Activated gamma-delta T cell treated with anti-CD3 and anti-CD28 coated beads, Interleukin-2, amount 50 U/mL, for 16 hours (primary cell): ENCODE results near the gene TSPAN17.
"Not testable (repeated sequence)": the region's sequence is repeated elsewhere in the genome, so short reads cannot be mapped to it uniquely, and the experiment has no call there.

Experiments used
- DNase-seq: peaks from one replicate; pipeline ENCODE4 v3.0.0-alpha.2; 2020; ENCODE audit warnings: low read depth

Gene TSPAN17

DNA sequence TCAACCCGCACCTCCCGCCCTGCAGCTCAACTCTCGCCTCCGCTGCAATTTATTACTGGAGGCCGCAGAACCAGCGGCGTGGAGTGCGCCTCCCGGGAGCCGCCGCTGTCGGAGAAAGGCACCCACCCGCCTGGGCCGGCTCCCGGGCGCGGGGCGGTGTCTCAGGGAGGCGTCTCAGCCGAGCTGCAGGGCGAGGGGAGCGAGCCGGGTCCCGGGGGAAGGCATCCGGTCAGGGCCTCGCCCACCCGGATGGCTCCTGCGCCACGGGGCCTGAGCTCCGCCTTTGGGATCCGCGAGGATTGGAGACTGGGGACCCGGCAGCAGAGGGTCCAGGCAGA, 32.9 kb downstream of the TSPAN17 start:
- DNase-seq = no peak

DNA sequence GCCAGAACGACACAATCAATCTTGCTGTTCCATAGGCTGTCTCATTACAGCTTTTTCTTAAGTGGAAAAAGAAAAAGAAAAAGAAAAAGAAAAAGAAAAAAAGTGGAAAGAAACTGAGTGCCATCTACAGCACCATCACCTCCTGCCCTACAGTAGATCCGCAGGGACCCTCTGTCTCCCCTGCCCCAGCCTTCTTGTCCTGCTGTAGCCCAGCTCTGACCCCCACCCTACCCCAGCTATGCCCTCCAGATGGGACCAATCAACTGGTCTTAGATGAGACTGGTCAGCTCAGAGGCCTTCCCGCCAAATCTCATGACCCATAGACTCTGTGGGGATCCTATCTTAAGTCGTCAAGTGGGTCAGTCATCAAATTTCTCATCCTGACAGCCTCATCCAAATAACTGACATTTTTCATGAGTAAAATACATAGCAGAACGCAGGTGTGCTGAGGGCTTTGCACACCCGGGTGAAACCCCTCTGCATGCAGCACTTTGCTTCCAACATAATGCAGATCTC, 34.8 kb downstream of the TSPAN17 start:
- DNase-seq = no peak

DNA sequence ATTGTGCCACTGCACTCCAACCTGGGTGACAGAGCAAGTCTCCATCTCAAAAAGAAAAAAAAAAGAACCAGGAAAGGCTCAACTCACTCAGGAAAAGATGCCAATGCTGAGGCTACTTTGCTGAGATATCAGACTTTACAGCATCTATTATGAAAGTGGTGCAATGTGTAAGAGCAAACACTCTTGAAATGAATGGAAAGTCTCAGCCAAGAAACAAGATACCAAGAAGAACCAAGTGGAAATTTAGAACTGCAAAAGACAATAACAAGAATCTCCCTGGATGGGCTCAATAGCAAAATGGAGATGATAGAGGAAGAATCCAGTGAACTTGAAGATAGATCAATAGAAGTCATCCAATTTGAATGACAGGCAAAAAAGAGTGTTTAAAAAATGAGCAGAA, 37.7 kb downstream of the TSPAN17 start:
- no peak for DNase-seq

DNA sequence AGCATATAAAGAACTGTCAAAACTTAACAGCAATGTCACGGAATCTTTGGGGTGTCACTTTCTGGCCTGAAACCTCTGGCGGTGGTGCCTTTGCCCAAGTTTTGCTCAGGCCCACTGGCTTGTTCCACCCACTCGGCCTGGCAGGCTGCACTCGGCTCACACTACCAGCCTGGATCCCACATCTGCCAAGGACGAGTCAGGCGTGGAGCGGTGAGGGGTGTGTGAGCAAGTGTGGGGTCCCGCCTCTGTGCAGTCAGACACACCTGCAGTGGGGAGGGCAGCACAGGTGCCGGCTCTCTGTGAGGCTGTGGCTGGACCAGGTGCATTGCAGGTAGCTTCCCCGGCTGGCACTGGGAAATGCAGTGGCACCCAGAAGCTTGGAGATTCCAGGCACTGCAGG, 40.0 kb downstream of the TSPAN17 start:
- DNase-seq = no peak

DNA sequence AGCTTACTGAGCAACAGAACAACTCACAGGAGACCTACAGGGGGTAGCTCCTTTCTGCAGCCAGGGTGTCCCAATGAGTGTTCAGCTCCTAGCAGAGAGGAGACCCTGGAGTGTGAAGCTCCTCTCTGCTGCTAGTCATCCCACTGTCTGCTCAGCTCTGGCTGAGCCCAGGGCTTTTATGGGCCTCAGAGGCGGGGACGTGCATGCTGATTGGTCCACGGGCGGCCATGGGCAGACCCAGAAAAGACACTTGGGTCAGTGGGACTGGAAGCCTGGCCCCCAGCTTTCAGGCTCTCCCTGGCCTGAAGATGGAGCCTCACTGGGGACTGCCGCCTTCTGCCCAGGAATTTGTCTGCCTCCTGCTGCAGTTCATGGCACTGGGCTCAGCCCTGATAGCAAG, 40.6 kb downstream of the TSPAN17 start:
- no peak for DNase-seq

DNA sequence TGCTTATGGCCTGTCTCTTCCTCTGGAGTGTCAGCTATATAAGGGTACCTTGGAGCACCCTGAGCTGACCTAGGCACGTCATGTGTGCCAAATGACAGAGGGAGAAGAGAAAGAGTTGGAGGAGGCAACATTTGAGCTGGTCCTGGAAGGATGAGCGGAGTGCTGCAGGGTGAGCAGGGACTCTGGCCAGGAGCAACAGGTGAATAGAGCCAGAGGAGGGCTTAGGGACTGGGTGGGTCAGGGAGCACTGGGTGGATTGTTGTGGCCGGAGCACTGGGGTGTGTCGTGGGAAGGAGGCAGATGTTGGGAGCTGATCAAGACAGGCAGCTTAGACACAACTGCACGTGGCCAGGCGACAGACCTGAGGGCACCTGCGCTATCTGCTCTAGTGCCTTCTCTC, 43.6 kb downstream of the TSPAN17 start:
- DNase-seq = no peak

DNA sequence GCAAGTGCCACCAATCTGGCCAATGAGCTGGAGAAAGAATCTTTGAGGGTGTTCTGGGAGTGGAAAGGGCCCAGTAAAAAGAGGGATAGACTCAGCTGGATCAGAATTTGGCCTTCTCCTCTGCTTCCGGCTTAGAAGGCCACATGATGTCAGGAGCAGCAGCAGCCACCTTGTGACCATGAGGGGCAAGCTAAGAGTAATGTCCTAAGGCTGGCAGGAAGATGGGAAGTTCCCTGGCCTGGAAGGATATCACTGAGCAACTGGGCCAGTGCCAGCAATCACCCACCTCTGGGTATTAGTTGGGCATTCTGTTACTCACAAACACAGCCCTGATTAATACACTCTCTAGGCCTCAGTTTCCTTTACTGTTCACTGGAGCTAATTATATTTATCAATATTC, 44.2 kb downstream of the TSPAN17 start:
- DNase-seq = no peak

DNA sequence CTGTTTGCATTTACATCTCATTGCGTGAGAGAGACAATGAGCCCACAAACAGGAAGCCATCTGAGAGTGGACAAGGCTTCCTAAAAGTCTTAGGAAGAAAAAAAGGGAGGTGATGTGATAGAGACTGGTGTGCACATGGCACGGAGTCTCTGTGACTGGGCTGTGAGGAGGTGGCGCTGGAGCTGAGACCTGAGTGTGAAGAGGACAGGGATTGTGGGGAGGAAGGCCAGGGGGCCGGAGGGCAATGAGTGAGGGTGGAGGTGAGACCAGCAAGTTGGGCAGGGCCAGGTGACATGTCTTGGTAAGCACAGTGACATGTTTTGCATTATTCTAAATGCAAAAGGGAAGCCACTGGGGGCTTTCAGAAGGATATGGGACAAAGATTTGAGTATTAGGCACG, 45.0 kb downstream of the TSPAN17 start:
- no peak for DNase-seq

DNA sequence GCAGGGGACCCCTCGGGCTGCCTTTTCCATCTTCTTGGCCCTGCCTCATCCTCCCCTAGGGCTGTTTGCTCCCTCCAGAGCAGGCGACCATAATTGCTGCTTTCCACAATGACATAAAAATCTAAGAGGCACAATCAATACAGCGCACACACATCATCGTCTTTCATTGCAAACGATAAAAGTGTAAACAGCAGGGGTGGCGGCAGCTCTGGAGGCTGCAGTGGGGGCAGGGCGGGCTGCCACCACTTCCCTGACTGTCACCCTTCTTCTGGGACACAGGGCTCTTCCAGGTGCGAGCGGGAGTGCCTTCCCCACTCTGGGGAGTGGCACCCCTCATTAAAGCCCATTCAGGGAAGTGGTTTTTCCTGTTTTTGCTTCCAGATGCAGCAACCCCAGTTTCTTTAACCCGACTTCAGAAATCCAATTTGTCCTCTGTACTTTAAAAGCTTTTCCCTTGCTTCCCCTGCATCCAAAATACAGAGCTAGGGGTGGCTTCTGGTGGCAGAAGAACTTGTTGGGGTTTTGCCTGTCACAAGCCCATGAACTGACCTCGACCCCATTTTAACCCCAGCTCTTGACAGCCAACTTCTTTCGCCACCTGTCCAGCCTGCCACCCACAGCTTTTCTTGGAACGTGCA, 45.7 kb downstream of the TSPAN17 start:
- no peak for DNase-seq

DNA sequence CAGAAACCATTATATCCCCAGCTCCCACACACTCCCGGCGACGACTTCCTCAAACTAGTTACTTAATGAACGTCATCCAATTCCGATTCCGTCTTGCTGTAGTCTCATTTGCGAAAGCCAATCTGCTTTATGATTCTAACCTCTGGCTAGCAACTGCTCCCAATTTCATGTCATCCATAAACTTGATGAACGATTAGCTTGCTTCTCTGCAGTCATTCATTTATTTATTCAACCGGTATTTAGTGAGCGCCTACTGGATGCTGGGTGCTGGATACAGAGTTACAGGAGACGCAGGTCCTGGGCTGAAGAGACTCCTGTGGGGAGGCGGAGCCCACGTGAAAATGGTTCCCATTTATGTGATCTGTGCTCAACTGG, 46.2 kb downstream of the TSPAN17 start:
- no peak for DNase-seq

DNA sequence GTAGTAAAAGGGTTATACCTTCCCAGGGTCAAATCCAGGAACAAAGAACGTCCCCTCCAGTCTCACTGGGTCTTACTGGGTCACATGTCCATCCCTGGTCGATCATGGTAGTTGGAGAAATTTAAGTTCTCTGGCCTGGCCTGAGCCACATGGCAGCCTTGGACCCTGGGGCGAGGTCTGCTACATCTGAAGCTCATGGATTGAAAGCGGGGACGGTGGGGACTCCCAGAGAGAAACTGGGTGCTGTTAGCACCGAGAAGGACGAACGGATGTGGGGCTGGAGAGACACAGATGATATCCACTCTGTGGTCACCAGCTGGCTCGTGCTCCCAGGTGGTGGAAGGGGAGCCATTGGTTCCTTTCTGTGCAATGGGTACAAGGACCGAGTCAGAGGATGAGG, 46.9 kb downstream of the TSPAN17 start:
- no peak for DNase-seq

DNA sequence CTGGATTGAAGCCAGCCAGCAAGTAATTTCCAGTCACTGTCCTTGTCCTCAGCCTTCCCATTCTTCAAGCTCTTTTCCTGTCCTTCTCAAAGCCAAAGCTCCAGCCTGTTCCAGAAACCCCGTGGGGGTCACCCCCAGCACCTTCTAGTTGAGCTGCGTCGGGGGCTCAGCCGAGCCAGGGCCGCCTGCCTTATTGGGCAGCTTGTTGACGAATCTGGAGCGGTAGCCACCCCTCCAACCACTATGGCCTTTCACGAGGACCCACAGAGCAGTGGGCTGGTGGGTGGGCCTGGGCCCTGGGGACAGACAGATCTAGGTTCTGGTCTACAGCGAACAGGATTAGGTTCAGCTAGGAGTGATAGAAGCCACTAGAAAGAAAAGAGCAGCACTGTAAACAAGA, 47.3 kb downstream of the TSPAN17 start:
- no peak for DNase-seq

DNA sequence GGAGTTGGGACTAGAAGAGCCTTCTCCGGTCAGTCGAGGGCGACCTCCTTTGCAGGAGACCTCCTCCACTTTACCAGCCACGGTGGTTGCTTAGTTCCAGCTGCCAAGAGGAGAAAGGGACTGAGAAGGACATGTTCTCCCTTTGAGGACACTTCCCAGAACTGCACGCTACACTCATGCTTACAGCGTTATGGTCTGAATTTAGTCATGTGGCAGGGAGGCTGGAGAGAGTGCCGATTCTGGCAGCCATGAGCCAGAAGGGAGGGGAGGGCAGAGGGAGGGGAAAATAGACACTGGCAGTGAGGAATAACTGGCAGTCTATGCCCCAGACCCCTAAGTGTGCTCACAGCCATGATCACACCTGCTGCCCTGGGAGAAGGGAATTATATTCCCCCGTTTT, 47.8 kb downstream of the TSPAN17 start:
- DNase-seq = no peak

DNA sequence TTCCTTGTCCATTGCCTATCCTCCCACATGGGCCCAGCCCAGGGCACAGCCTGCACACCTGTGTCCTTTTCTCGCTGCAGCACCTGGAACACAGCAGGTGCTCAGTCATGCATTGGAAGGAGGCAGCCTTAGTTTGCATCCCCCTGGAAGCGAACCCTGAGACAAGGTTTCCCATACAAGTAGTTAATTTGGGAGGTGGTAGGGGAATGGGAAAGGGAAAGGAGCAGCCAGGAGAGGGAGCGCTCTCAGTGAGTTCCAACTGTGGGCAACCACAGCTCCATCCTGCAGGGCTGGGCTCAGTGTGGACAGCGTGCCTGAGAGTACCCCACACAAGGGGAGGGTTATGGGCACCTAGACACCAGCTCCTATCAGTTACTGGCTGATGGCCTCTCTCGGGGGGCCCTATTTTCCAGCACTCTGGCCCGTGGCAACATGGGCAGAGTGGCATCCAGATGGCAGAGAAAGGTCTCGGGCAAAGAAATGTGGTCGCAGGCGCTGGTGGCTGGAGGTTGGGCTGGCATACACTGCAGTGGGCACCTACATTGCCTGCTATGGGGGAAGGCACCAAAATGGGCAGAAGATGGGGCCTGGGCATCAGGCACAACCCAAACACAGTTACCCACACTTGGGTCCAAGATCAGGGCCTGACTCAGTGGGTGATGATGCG, 50.1 kb downstream of the TSPAN17 start:
- no peak for DNase-seq

DNA sequence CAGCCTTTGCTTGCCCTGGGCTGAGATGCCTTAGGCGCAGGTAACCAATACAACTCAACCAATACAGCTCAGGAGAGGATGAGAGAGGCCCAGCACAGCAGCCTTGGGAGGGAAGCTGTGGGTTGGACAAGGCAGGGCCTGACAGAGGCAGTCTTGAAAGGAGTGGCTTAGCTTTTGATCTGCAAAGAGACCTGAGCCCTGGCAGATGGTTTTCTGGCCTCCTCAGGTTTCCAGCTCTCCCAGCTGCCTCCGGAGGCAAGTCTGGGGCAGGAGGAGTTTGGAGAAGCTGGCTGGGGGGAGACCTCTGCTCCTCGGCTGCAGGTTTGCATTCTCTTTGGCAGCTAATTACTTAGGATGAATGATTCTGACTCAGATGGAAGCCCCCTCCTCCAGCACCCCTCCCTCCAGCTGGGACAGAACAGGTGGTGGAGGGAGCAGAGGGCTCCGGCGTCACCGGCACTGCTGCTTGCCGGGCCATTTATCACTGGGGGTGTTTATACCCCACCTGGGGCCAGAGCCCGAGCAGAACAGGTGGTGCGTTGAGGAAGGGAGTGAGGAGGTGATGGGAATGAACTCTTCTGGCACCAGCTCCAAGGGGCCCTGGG, 50.8 kb downstream of the TSPAN17 start:
- no peak for DNase-seq

DNA sequence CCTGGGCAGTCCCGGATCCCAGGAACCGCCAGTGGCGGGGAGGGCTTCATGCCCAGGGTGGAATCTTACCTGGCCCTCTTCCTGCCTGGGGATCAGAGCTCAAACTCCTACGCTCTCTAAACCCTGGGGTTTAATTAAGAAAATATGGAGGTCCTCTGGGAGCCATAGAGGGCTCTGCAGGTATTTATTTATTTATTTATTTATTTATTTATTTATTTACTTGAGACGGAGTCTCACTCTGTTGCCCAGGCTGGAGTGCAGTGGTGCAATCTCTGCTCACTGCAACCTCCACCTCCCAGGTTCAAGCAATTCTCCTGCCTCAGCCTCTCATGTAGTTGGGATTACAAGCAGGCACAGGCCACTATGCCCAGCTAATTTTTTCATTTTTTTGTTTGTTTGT, 52.2 kb downstream of the TSPAN17 start:
- not testable (repeated sequence) for DNase-seq

DNA sequence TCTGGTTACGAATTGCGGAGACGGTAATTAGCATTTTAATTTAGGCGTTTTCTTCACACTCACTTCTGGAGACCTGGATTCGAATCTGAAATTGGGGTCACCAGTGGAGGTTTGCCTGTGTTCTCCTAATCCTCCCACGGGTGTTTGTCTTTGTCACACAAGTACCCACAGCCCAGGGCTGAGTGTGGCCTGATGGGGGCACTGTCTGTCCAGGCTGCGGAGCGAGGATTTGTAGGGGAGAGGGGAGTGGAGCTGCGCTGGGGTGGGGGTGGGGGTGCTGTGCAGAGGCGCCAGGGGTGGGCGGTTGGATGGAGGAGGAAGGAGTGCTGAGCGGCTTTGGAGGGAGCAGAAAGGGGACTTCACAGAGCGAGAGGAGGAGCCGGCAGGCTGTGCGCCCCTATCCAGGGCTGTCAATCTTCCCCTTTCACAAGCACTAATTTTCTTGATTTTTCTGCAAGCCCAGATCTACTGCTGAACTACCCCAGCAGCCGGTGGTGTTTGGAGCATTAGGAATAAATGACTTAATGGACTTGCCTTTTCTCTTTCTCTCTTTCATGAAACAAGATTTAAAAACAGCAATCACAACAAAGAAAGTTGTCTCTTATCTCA, 53.1 kb downstream of the TSPAN17 start:
- no peak for DNase-seq

DNA sequence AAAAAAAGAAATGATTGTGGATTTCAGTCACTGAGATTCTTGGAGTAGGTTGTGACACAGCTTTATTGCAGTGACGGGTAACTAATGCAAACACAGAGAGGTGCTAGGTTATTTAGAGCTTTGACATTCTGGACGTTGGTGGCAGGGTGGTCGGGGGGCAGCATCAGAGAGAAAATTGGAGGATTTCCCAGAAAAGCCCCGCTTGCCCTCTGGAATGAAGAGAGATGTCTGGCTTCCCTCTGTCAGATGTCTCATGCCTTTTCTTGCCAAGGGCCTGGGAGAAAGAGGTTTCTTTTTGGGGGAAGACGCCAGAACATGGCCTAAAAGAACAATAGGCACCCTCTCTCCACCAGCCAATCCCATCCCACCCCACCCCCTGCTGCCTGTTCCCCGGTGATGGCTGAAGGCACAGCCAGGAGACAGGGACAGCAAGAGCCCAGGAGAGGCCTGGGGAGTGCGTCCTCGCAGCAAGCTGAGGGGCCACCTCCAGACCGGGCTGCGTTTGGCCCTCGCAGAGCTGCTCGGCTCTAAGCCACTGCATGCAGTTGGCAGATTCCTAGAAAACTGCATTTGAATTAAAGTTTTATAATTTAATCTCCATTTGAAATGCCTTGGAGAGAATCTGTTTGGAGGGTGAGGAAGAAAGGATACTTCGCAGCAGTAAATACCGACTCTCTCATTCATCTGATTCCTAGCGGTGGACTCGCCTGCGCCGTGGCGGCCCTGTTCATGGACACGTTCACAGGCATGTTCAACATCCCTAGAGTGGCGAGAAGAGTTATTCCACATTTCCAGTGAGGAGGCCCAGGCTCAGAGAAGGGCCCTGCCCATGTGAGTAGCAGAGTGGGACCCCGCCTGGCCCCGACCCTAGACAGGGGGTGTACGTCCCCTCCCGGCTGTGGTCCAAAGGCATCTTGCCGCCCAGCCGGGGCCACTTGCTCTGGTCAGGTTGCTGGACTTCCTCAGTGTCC, 55.7 kb downstream of the TSPAN17 start:
- no peak for DNase-seq

DNA sequence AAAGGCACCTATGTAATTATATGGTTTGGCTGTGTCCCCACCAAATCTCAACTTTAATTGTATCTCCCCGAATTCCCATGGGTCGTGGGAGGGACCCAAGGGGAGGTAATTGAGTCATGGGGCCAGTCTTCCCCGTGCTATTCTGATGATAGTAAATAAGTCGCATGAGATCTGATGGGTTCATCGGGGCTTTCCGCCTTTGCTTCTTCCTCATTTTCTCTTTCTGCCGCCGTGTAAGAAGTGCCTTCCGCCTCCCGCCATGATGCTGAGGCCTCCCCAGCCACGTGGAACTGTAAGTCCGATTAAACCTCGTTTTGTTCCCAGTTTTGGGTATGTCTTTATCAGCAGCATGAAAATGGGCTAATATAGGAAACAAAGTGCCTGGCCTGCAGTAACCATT, 56.6 kb downstream of the TSPAN17 start:
- DNase-seq = no peak

DNA sequence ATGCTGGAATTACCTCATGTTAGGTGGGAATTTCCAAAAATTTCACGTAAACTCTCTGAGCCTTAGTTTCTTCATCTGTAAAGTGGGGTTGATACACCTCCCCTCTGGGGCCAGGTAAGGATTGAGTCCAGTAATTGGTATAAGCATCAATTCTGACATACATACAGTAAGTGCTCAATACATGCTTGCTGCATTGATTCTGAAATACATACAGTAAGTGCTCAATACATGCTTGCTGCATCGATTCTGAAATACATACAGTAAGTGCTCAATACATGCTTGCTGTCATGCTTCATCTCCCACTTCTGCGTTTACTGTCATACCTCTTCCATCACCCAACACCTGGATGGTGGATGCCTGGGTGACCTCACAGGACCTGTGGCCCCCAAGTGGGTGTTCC, 57.1 kb downstream of the TSPAN17 start:
- DNase-seq = no peak

DNA sequence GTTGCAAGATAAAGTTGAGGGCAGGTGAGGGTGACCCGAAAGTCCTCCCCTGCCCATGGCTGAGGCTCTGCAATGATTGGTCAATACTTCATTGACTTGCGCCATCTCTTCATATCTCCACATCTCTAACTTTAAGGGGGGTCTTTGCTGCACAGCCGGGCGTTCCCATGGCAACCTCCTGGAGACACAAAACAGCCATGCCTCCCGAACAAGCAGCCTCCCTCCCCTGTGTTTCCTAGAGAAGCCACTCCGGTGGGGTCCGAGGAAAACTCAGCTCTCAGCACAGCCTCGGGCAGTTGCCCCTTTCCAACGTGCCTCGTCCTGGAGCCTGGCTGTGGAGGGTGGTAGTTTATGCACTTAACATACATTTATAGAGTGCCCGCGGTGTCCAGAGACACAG, 57.5 kb downstream of the TSPAN17 start:
- DNase-seq = no peak
